HCT116 (cell line): Measurements from ENCODE around the gene SLC24A5. TPM values are rescaled to one million over a fixed set of nuclear protein-coding genes. Genes with fewer than 3 reads are reported as not detected.

Source experiments
- ATAC-seq: fragments of 200-7000 bp; cut with Tn5 transposase; 2 replicates; pipeline ENCODE4 v1.9.1; 2020; ENCODE audit warnings: mild to moderate bottlenecking, moderate library complexity
- BruUV-seq: library from RNA; stranded (reverse); fragments of 400-500 nt; replicated peaks from 2 replicates; lab custom pipeline; 2021; lab: Mats Ljungman, UMichigan
- CTCF ChIA-PET: fragments of 300-600 bp; sonication (Branson Sonifier 250); formaldehyde crosslinking; loops from one replicate; lab custom pipeline; 2021; ENCODE audit warnings: antibody characterized with exemption; lab: Charles Lee
- POLR2A ChIA-PET: fragments of 300-600, 350-600 bp; sonication (Branson Sonifier 250); formaldehyde crosslinking; loops from one replicate; lab custom pipeline; 2021; ENCODE audit warnings: antibody characterized with exemption; lab: Charles Lee
- RAD21 ChIA-PET, 2 experiments: fragments of 300-600 bp; sonication (Branson Sonifier 250); formaldehyde crosslinking; loops; one replicate each; lab custom pipeline; 2023; ENCODE audit warnings: low total read pairs in 2 of 2; ENCODE audit not compliant: uncharacterized antibody in 2 of 2, unreplicated experiment in 2 of 2, low non-redundant PET in 1 of 2; lab: Charles Lee
- DNase-seq: peaks from one replicate; pipeline ENCODE4 v3.0.0-alpha.2; 2010; ENCODE audit warnings: low read depth, low spot score
- H2AFZ ChIP-seq: fragments of 200-600 bp; shearing (Covaris generic), sonication (generic); 2 replicates; pipeline ENCODE4 v1.6.1; 2017; ENCODE audit warnings: low read depth, mixed run types, mixed read lengths, antibody characterized with exemption, low read length; ENCODE audit not compliant: poor library complexity, severe bottlenecking
- H3K27ac ChIP-seq: 2 replicates; pipeline ENCODE4 v1.5.1; 2012; ENCODE audit warnings: low read depth, low read length
- H3K27me3 ChIP-seq: fragments of 200-600 bp; sonication (generic); 2 replicates; pipeline ENCODE4 v1.6.1; 2016; ENCODE audit warnings: mixed run types, low read length, mixed read lengths; ENCODE audit not compliant: insufficient read depth
- H3K36me3 ChIP-seq, 2 experiments: fragments of 200-500 bp in 1 of 2; fragments of 200-600 bp in 1 of 2; sonication (Bioruptor generic) in 1 of 2; sonication (generic) in 1 of 2; 2 replicates each; pipeline versions ENCODE4 v1.5.1 to v1.6.1; 2014 to 2016; ENCODE audit warnings: low read length in 2 of 2, inconsistent platforms in 1 of 2, mixed read lengths in 1 of 2, mixed run types in 1 of 2; ENCODE audit not compliant: insufficient read depth in 2 of 2, control insufficient read depth in 1 of 2
- H3K4me1 ChIP-seq, 2 experiments: fragments of 200-600 bp in 1 of 2; sonication (generic) in 1 of 2; 2 replicates each; pipeline versions ENCODE4 v1.5.1 to v1.6.1; 2012 to 2017; ENCODE audit warnings: low read length in 2 of 2, inconsistent platforms in 1 of 2, mild to moderate bottlenecking in 1 of 2, mixed read lengths in 1 of 2, mixed run types in 1 of 2, moderate library complexity in 1 of 2; ENCODE audit not compliant: insufficient read depth in 2 of 2, control insufficient read depth in 1 of 2
- H3K4me2 ChIP-seq: fragments of 200-600 bp; sonication (generic); 2 replicates; pipeline ENCODE4 v1.6.1; 2017; ENCODE audit warnings: mixed run types, low read length, mixed read lengths
- H3K4me3 ChIP-seq, 2 experiments: fragments of 200-600 bp in 1 of 2; sonication (generic) in 1 of 2; replicated peaks in 1 of 2; 2 replicates each; pipeline ENCODE4 v1.5.1; 2011 to 2016; ENCODE audit warnings: low read length in 2 of 2, control low read depth in 1 of 2, low read depth in 1 of 2, mild to moderate bottlenecking in 1 of 2, mixed read lengths in 1 of 2, mixed run types in 1 of 2
- H3K79me2 ChIP-seq: fragments of 200-600 bp; sonication (generic); 2 replicates; pipeline ENCODE4 v1.6.1; 2017; ENCODE audit warnings: mild to moderate bottlenecking, mixed run types, low read length, moderate library complexity, mixed read lengths; ENCODE audit not compliant: insufficient read depth
- H3K9ac ChIP-seq: fragments of 200-600 bp; sonication (generic); 2 replicates; pipeline ENCODE4 v1.6.1; 2016; ENCODE audit warnings: low read length, mixed read lengths
- H3K9me2 ChIP-seq: fragments of 200-600 bp; sonication (generic), shearing (Covaris generic); 2 replicates; pipeline ENCODE4 v1.6.1; 2017; ENCODE audit warnings: mixed run types, mild to moderate bottlenecking, moderate library complexity; ENCODE audit not compliant: insufficient read depth
- H3K9me3 ChIP-seq, 2 experiments: fragments of 200-500 bp in 1 of 2; fragments of 200-600 bp in 1 of 2; sonication (Bioruptor generic) in 1 of 2; sonication (generic) in 1 of 2; 2 replicates each; pipeline ENCODE4 v1.6.1; 2014 to 2017; ENCODE audit warnings: low read length in 2 of 2, mixed read lengths in 2 of 2, inconsistent platforms in 1 of 2, low read depth in 1 of 2, mild to moderate bottlenecking in 1 of 2, mixed run types in 1 of 2, moderate library complexity in 1 of 2; ENCODE audit not compliant: control insufficient read depth in 1 of 2, insufficient read depth in 1 of 2
- H4K20me1 ChIP-seq: fragments of 200-600 bp; sonication (generic), shearing (Covaris generic); 2 replicates; pipeline ENCODE4 v1.6.1; 2017; ENCODE audit warnings: mixed run types, mild to moderate bottlenecking, moderate library complexity; ENCODE audit not compliant: insufficient read depth
- EGR1 ChIP-seq: IDR thresholded peaks from 2 replicates; pipeline ENCODE4 v1.6.1; 2012; ENCODE audit warnings: low read depth
- ELF1 ChIP-seq: IDR thresholded peaks from 2 replicates; pipeline ENCODE4 v1.6.1; 2012; ENCODE audit warnings: low read depth, borderline replicate concordance
- FOSL1 ChIP-seq: IDR thresholded peaks from 2 replicates; pipeline ENCODE4 v1.6.1; 2012; ENCODE audit warnings: low read depth
- MAX ChIP-seq: IDR thresholded peaks from 2 replicates; pipeline ENCODE4 v1.6.1; 2012
- POLR2AphosphoS5 ChIP-seq: IDR thresholded peaks from 2 replicates; pipeline ENCODE4 v1.6.1; 2011; ENCODE audit warnings: mild to moderate bottlenecking, low read depth, low read length, moderate library complexity
- SP1 ChIP-seq: IDR thresholded peaks from 2 replicates; pipeline ENCODE4 v1.6.1; 2012; ENCODE audit warnings: low read depth
- SRF ChIP-seq: IDR thresholded peaks from 2 replicates; pipeline ENCODE4 v1.6.1; 2012; ENCODE audit warnings: low read depth
- TCF7L2 ChIP-seq: IDR thresholded peaks from 2 replicates; pipeline ENCODE4 v1.7.0; 2011; ENCODE audit warnings: borderline replicate concordance, inconsistent platforms; ENCODE audit not compliant: insufficient read depth, insufficient read length; ENCODE audit errors: extremely low read depth
- ZBTB33 ChIP-seq: IDR thresholded peaks from 2 replicates; pipeline ENCODE4 v1.6.1; 2011; ENCODE audit warnings: mild to moderate bottlenecking, low read length, moderate library complexity; ENCODE audit not compliant: insufficient replicate concordance; ENCODE audit errors: extremely low read depth
- ZNF274 ChIP-seq: fragments of 200-500 bp; sonication (Bioruptor generic); IDR thresholded peaks from 2 replicates; pipeline ENCODE4 v1.6.1; 2014; ENCODE audit warnings: mild to moderate bottlenecking, low read depth, low read length, inconsistent platforms
- intact Hi-C: fragments of 100-400 bp; cut with micrococcal nuclease; formaldehyde crosslinking; loops from 2 replicates; pipeline ENCODE4 v1.10.0; 2022
- total RNA-seq: library from RNA; stranded (reverse); gene quantifications from one replicate; pipeline ENCODE4 v1.2.1, GENCODE V29; 2021; ENCODE audit not compliant: unreplicated experiment

The SLC24A5 gene
- total RNA-seq, 1 experiment from 2014 or later, result not detected

- Histone ChIP-seq H3K4me1 (no peaks in the 10 kb centered on the region), H3K36me3 (no peaks in the 10 kb centered on the region), H3K27ac (no peak within 1 kb of the TSS), H3K9me3 (no peaks in the 10 kb centered on the region), H3K9me2 (no peaks in the 10 kb centered on the region), H2AFZ (no peak within 1 kb of the TSS)
- POLR2A ChIA-PET, result no interaction called here
- no peak for ATAC-seq
- TF ChIP-seq POLR2AphosphoS5 (no peak), SRF (no peak), FOSL1 (no peak), MAX (no peak), TCF7L2 (no peak), EGR1 (no peak)
- TF ChIP-seq, all 23 proteins: peak for 0
- no peaks in the 10 kb centered on the region for H3K79me2 ChIP-seq
- ChIA-PET RAD21 (no interaction called here), CTCF (no interaction called here)
- H3K4me3 ChIP-seq, result no peak within 1 kb of the TSS
- intact Hi-C loops, result no loop called here
- no TSS peak for BruUV-seq
- no peak for DNase-seq
- no peaks in the 10 kb centered on the region for H4K20me1 ChIP-seq
- no peak within 1 kb of the TSS for H3K4me2 ChIP-seq
- no peaks in the 10 kb centered on the region for H3K27me3 ChIP-seq
- no peak within 1 kb of the TSS for H3K9ac ChIP-seq
Measured at GRCh38 chr15:48177766-48178647, 57.2 kb downstream of the SLC24A5 start, which contains the start of gene MYEF2. Gene MYEF2, minus strand, starts transcription at chr15:48178295. Its CDS starts 58 bp downstream, at chr15:48178237.

GRCh38 chr15:48178648-48178931 is 57.8 kb downstream of the SLC24A5 start:
- H3K27ac ChIP-seq, result no peak overlapping the region
- H3K9me3 ChIP-seq, result no peaks in the 10 kb centered on the region
- H3K4me3 ChIP-seq, result no peak overlapping the region
- intact Hi-C loops, result no loop called here
- ATAC-seq (no peak), DNase-seq (no peak)
- no peaks in the 10 kb centered on the region for H4K20me1 ChIP-seq
- CTCF ChIA-PET, result no interaction called here
- H3K79me2 ChIP-seq, result no peaks in the 10 kb centered on the region
- H3K4me2 ChIP-seq, result no peak overlapping the region
- H3K4me1 ChIP-seq, result no peaks in the 10 kb centered on the region
- H3K27me3 ChIP-seq, result no peaks in the 10 kb centered on the region
- no peaks in the 10 kb centered on the region for H3K9me2 ChIP-seq
- RAD21 ChIA-PET, result no interaction called here
- no peak overlapping the region for H3K9ac ChIP-seq
- no TSS peak for BruUV-seq
- H3K36me3 ChIP-seq, result no peaks in the 10 kb centered on the region
- no peak overlapping the region for H2AFZ ChIP-seq
- TF ChIP-seq ZNF274 (no peak), SP1 (no peak), TCF7L2 (no peak), ZBTB33 (no peak), FOSL1 (no peak), ELF1 (no peak), MAX (no peak)
- TF ChIP-seq, all 23 proteins: peak for 0
- POLR2A ChIA-PET, result no interaction called here
